Esophagus squamous epithelium (tissue), 5 donors: ENCODE results near the gene PDZRN4. TPM values are rescaled to one million over a fixed set of nuclear protein-coding genes. Genes with fewer than 3 reads are reported as not detected.
"Not testable (repeated sequence)": the region's sequence is repeated elsewhere in the genome, so short reads cannot be mapped to it uniquely, and the experiment has no call there.

Source experiments
- DNase-seq: peaks from one replicate; lab custom pipeline; 2025; lab: John Stamatoyannopoulos, UW
- H3K27ac ChIP-seq, 4 donors: fragments of 200-600 bp; sonication (generic); one replicate each; pipeline ENCODE4 v1.5.1; 2016 to 2019; ENCODE audit warnings: mild to moderate bottlenecking in 1 of 4
- H3K27me3 ChIP-seq, 4 donors: fragments of 200-600 bp; sonication (generic); 1 replicate in 3 of 4; 2 replicates in 1 of 4; pipeline versions ENCODE4 v1.5.1 to v1.6.0; 2017 to 2021; ENCODE audit warnings: antibody characterized with exemption in 1 of 4
- H3K36me3 ChIP-seq, 3 donors: fragments of 200-600 bp; sonication (generic); one replicate each; pipeline ENCODE4 v1.5.1; 2016 to 2019
- H3K4me1 ChIP-seq, 3 donors: fragments of 200-600 bp; sonication (generic); one replicate each; pipeline ENCODE4 v1.5.1; 2017 to 2019
- H3K4me3 ChIP-seq, 4 donors: fragments of 200-600 bp; sonication (generic); 1 replicate in 3 of 4; 2 replicates in 1 of 4; pipeline ENCODE4 v1.5.1; 2016 to 2019; ENCODE audit warnings: mild to moderate bottlenecking in 2 of 4, moderate library complexity in 1 of 4
- H3K9me3 ChIP-seq, 3 donors: fragments of 200-600 bp; sonication (generic); one replicate each; pipeline ENCODE4 v1.5.1; 2016 to 2019
- CTCF ChIP-seq, 6 experiments: fragments of 450-650 bp in 4 of 6; fragments of 200-600 bp in 2 of 6; sonication (generic) in 2 of 6; IDR thresholded peaks; one replicate each; pipeline ENCODE4 v1.5.1; 2016 to 2019; ENCODE audit warnings: antibody characterized with exemption in 6 of 6, mild to moderate bottlenecking in 4 of 6, moderate library complexity in 4 of 6
- POLR2A ChIP-seq, 4 donors: fragments of 450-650 bp; IDR thresholded peaks; one replicate each; pipeline ENCODE4 v1.6.1; 2017; ENCODE audit warnings: antibody characterized with exemption in 4 of 4, mild to moderate bottlenecking in 4 of 4, moderate library complexity in 3 of 4
- WGBS, 2 donors: methylation state at CpG; one replicate each; pipeline ENCODE4 v1.1.5; 2018; 5-methylcytosine and 5-hydroxymethylcytosine counted together
- intact Hi-C: fragments of 100-400 bp; cut with DNase I; formaldehyde crosslinking; loops from one replicate; pipeline ENCODE4 v1.15.0; 2022
- total RNA-seq, 4 donors: library from RNA; depleted of rRNA; stranded (reverse); fragments of >200 nt; gene quantifications; one replicate each; pipeline ENCODE4 v1.1.0, GENCODE V29; 2016
- donor health status: DM: yes; HTN: yes; CAD: no.

The PDZRN4 gene
- total RNA-seq, 4 donors from 2014 or later: 0.31 to 22.5 (median 2.1) TPM

GRCh38 chr12:41612892-41613557 is 424.9 kb downstream of the PDZRN4 start:
- TF ChIP-seq CTCF (IDR thresholded peaks at IDR 0.05) (no peak), POLR2A (IDR thresholded peaks at IDR 0.05) (no peak)
- intact Hi-C loops: no loop called here

GRCh38 chr12:41615174-41615573 is 427.1 kb downstream of the PDZRN4 start:
- DNase-seq, H3K36me3 ChIP-seq, H3K27ac ChIP-seq, H3K9me3 ChIP-seq, H3K27me3 ChIP-seq, H3K4me1 ChIP-seq, H3K4me3 ChIP-seq, intact Hi-C loops: not testable (repeated sequence)
- WGBS, 2 donors: 52 to 54% methylated on average over 3 of the region's 3 CpGs

More at GRCh38 chr12:41612892-41613557, 424.9 kb downstream of the PDZRN4 start:
- DNase-seq: no peak
- H3K9me3 ChIP-seq: no peaks in the 10 kb centered on the region
- no peaks in the 10 kb centered on the region for H3K36me3 ChIP-seq
- H3K27ac ChIP-seq: no peak overlapping the region
- no peaks in the 10 kb centered on the region for H3K27me3 ChIP-seq
- no peaks in the 10 kb centered on the region for H3K4me1 ChIP-seq
- no peak overlapping the region for H3K4me3 ChIP-seq
- 67% methylated on average over 3 of the region's 3 CpGs for WGBS, 2 donors

GRCh38 chr12:41619705-41620104 is 431.6 kb downstream of the PDZRN4 start:
- no peaks in the 10 kb centered on the region for H3K9me3 ChIP-seq
- TF ChIP-seq POLR2A (IDR thresholded peaks at IDR 0.05): no peak
- TF ChIP-seq CTCF (IDR thresholded peaks at IDR 0.05): no peak
- no peaks in the 10 kb centered on the region for H3K27me3 ChIP-seq
- no peaks in the 10 kb centered on the region for H3K4me1 ChIP-seq
- H3K36me3 ChIP-seq: no peaks in the 10 kb centered on the region
- no peak overlapping the region for H3K27ac ChIP-seq
- H3K4me3 ChIP-seq: no peak overlapping the region
- DNase-seq: no peak
- intact Hi-C loops: no loop called here

DNA sequence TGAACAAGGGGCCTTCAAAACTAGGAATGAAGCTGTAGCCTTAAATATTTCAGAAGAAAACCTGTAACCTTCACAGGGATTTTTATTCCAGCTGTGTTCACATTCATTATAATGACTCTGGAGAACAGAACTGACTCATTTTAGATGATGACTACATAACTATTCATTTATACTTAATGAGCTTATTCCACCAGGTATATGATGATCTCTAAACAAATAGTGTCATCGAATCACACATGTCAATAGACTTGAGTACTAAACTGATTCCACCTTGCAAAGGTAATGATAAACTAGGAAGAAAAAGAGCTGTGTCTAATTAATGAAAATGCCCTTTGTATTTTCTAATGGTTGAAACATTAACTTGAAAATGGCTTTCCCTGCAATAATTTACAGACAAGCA is 433.2 kb downstream of the PDZRN4 start:
- WGBS, 2 donors: 27 to 80% methylated on average over 1 of the region's 1 CpG
- Histone ChIP-seq H3K27me3 (no peaks in the 10 kb centered on the region), H3K36me3 (no peaks in the 10 kb centered on the region), H3K4me3 (no peak overlapping the region), H3K4me1 (no peaks in the 10 kb centered on the region), H3K9me3 (no peaks in the 10 kb centered on the region), H3K27ac (no peak overlapping the region)
- no peak for DNase-seq
- TF ChIP-seq CTCF (IDR thresholded peaks at IDR 0.05): no peak
- TF ChIP-seq POLR2A (IDR thresholded peaks at IDR 0.05): no peak
- intact Hi-C loops: no loop called here
